COR-L47 (cell line): Measurements from ENCODE around the gene RGS12.

ENCODE experiments used
- DNase-seq: peaks from one replicate; lab custom pipeline; 2025; lab: John Stamatoyannopoulos, UW

RGS12 gene

DNA sequence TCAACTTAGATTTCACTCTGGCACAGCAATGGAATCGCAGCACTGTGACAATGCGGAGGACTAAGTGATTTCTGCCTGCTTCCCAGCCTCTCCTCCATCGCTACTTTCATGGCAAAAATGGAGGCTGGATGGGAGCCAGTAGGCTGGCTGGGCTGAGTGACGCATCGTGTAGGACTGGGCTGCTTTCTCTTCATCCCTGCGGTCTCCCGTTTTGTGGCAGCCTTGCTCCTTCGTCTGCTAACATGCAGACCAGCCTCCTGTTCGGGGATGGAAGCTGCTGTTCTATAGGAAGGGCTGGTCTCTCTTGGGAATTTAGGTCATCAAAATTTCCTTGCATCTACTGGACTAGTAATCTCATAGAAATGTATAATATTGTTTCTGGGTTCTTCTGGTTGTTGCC, 15.8 kb upstream of the RGS12 start:
- DNase-seq = no peak

DNA sequence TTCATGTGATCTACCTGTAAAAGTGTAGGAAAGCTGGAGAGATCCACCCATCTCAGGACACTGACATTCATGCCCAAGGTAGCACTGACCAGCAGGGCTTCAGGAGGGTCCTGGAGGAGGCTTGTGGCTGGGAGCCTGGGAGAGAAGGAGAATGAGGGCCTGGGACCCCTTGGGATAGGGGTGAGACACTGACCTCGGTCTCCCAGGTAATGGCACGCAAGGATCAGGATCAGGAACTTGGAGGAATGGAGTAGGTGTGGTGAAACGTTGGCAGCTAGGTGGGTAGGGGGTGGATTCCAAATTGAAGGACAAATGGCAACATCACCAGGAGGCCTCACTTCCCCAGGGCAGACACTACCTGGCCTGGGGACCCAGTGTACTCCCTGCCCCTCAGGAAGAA, 12.4 kb upstream of the RGS12 start:
- DNase-seq = no peak

DNA sequence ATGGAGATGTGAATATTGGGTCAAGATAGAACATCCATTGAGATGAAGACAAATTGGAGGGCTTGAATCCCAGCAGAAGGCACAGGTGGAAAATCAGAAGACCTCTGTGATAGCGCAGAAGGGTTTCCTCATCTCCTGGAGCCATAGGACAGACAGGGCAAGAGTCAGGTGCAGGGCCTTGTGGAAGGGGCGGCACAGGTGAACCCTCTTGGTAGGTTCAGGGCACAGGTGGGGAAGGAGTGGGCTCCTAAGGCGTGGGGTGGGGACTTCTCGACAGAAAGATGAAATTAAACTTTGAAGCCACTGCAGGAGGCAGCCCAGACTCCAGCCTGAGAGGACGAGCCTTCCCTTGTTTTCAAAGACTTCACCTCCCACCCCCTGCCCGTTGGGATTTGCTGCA, 9.3 kb upstream of the RGS12 start:
- no peak for DNase-seq

DNA sequence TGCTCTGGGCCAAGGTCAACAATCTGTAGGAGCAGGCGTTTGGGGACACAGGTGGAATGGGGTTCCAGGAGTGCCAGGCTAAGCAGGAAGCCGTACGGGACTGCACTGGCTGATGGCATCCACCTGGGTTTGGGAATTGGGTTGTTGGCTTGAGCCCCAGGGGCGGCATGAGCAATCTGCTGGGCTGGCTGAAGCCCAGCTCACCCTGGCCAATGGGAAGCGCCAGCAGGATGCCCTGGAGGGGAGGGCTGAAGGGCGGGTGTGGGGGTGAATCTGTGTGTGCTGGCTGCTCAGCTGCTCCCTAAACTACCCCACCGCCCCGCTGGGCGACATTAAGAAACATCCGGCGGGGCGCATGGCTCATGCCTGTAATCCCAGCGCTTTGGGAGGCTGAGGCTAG, 8.9 kb upstream of the RGS12 start:
- no peak for DNase-seq

DNA sequence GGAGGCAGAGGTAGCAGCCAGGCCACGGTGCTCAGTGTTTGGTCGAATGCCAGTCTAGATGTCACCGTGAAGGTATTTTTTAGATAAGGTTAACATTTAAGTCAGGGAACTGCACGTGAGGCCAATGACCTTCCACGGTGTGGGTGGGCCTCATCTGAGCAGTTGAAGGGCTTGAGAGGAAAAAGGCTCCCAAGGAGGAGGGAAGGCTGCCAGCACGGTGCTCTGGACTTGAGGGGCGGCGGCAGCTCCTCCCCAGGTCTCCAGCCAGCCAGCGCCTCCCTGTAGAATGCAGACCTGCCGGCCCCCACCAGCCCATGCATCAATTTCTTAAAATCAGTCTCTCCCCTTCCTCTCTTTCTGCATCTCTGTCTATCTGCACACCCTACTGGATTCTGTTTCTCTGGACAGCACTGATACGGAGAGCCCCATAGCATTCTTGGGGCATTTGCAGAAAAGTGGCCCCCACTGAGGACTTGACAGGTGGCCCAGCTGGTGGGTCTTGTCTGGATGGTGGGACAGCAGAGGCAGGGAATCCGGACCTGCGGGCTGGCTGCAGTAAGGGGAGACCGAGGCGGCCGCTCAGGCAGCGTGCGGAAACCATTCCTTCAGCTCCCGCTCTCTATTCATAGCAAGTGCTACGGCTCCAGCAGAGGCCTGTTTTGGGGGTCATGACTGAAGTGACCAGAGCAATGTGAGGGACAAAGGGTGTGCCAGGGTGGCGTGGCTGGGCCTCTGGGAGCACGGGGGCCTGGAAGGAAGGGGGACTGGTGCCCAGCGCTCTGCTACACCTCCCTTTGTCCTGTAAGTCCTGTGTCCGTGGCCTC, 7.9 kb upstream of the RGS12 start:
- no peak for DNase-seq

DNA sequence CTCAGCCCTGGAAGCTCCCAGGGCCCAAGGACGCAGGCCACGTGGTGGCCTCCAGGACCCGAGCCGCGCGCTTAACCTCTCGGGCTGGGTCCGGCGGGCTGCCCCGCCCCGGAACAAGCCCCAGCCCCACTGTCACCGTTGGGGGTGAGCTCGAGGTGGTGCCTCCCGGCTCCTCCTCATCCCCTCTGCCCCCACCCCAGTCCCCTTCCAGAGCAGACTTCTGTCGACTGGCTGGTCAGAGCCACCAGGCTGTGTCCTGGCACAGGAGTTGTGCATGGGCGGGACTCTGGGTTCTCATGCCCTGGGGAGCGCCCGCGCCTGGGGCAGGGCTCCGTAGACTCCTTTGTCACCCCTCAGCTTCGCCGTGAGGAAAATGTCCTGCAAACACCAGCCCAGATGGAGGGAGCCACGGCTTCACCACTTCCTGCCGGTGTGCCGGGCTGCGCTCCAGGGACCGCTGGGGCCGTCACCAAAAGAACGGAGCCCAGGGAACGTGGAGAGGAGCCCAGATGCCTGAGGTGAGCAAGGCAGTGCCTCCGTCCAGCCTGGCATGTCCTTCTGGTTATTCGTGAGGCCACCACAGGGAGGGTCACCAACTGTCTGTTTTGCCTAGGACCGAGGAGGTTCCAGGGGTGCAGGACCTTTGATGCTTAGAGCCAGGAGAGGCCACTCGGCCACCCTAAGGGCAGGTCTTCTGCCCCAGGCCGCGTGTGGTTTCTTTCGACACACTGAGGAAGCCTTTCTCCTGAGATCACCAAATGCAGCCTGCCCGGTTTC, 7.1 kb upstream of the RGS12 start:
- DNase-seq = no peak

DNA sequence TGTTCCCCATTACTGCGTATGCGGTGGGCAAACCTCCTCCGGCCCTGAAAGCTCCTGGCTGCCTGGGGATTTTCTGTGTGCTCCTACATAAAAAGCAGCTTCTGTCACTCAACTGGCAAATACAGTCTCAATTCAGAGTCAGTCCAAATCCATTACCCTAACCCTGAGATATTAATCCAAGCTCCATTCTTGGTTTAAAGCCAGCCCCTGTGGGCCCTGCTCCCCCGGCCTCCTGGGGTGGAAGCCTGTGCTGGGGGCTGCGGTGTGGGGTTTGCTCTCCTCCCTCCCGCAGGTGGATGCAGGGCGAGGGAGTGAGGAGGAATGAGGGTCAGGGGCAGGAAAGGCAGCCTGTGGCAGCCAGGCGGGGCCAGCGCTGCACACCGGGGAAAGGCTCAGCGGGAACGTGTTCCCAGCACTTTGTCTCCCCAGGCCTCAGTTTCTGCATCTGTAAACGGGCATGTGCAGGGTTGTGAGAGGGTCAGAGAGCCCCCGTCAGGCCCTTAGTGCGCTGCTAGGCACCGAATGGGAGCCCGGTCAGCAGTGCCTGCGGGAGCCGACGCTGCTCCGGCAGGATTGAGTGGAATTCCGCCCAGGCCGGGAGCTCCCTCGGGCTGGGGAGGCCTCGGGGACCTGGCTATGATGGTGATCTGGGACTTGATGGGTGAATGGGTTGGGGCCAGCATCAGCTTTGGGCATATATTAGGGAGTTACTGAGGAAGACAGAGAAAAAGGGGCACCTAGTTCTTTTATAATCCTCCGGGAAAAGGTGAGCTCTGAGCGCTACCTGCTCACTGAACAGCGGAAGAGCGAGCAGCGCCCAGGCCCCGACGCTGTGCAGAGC, 6.3 kb upstream of the RGS12 start:
- no peak for DNase-seq

DNA sequence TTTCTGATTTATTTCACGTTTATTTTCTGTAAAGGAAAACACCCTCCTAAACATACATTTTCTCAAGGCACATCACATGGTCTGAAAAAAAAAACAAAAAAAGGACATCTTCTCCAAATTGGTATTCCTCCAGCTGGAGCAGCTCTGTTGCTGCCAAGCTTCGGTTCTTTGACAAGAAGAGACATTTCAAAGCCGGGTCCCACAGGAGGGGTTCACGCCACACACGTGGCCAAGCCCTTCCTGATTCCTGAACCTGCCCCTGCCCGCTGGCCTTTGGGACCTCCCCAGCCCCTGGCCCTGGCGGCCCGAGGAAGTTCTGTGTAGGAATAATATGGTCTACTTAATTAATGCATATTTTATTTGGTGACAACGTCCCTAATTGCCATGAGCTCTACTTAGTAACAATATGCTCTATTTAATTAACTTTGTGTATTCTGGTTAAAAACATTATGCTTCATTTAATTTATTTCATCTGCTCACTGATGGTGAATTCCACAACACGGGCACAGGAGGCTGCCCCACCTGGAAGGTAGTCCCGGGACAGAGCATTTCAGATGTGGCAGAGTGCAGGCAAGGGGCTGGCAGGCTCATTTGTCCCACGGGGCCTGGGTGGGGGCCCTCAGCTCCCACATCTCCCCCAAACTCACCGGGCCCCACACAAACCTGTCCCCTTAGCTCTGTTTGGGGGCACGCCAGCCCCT, 5.4 kb upstream of the RGS12 start:
- DNase-seq = no peak

DNA sequence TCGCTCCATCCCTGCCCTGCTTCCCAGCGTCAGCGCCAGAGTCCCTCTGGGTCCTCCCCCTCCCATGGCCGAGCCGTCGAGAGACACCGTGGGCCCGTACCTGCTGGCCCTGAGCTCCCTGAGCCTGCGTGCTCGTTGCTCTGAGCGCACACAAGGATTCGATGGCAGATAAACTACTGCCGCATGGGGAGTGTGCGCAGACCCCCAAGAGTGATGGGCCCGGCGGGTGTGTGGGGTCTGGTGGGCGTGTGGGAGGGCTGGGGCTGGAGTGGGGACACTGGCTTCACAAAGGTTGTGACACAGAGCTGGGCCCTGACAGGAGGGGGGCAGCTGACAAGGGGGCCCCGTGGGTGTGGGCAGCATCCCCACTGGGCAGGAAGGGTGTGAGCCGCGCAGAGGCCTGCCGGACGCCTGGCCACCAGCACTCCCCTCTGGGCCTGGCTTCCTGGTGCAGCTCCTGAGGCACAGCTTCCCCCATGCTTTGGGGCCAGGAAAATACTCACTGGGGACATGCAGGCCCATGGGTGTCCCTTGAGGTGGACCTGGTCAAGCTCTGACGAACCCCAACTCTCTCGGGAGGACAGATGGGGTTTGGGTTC, 4.8 kb upstream of the RGS12 start:
- no peak for DNase-seq

DNA sequence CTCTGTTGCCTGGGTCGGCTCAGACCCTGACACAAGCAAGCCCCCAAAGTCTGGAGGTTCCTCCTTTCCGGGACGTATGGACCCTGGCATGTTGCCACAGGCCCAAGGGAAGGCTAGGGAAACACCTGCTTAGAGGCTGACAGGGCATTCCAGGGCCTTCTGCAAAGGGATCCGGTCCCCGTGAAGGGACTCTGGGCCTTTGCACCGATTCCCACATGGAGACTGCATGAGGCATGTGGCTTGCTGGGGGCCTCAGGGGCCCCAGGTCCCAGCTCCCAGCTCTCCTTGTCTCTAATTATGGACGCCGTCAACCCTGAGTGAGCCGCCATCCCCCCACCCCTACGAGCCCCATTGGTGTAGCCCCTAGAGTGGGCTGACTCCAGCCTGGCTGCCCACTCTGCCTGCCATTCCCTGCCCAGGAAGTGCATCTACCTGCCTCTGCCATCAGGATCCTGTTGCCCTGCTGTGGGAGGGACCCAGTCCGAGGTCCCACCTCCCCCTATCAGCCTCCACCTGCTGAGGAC, 4.2 kb upstream of the RGS12 start:
- no peak for DNase-seq

DNA sequence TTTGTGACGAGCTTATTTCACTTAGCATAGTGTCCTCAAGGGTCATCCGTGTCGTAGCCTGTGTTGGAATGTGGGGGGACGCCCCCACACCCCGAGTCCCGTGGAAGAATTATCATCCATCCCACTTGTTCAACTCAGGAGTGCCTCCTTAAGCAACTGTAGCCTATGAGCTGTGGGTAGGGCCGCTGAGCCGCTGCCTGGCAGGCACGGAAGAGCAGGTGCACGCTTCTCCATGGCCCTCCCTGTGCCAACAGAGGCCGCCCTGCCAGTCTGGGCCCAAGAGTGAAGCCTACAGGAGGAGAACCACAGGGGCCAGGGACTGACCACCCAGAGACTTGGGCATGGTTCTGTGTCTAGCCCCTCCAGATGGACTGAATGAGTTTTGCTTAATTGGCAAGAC, 2.3 kb upstream of the RGS12 start:
- no peak for DNase-seq

DNA sequence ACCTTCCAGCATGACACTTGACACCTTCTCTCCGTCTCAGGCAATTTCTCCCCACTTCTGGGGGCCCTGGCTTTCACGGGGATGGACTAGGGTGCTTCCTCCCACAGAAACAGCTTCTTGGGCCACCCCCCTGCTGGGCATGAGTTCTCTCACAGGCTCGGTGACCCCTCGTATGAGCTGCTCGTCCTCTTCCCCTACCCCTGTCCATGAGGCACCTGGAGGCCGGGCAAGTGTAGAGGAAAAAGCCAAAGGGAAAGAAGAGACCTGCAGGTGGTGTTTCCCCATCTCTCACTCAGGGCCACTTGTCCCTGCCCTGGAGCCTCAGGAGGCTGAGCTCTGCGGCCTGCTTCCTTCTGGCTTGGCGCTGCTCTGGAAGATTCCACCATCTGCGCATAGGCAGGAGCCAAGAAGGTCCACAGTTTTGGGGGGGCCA, 1.9 kb upstream of the RGS12 start:
- DNase-seq = no peak

DNA sequence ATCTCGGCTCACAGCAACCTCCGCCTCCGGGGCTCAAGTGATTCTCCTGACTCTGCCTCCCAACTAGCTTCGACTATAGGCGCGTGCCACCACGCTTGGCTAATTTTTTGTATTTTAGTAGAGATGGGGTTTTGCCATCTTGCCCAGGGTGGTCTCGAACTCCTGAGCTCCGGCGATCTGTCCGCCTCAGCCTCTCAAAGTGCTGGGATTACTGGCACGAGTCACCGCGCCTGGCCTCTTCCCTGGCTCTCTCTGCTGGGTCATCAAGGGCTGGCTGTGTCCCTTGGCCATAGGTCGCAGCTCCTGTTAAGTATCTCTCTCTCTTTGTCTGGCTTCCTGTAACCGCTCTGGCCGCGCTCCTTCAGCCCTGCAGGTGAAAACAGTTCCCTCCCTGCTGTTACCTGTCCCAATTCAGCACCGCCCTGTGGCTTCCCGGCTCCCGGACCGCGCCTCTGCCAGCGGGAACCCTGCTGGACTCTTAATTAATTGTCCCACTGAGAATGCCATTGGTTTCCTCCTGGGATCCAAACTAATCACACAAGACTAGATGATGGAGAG, 1.3 kb upstream of the RGS12 start:
- no peak for DNase-seq

DNA sequence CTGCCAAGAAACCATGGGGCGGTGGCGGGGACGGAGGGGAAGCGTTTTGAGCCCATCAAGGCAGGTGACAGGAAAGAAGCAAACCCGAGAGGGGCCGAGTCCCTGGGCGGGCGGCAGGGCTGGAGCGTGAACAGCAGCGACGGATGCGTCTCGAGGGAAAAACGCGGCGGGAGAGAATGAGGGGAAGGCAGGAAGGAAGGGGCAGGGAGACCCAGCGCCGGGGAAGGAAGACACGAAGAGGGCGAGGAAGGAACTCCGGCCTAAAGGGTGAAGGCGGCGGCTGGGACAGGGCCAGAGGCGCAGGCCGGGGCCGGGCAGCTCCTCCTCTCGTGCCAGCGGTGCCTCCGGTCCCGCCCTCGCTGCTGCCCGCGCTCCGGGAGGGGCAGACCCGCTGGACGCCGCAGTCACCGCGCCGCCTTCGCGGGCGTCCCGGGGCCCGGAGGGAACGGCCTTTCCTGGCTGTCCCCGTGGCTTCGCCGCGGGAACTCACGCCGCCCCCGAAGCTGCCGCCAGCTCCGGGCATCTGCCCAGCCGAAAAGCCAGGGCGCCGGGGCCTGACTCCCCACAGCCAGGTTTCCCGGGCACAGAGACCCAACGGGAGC, 751 bp upstream of the RGS12 start:
- DNase-seq = peak; percentile 80

DNA sequence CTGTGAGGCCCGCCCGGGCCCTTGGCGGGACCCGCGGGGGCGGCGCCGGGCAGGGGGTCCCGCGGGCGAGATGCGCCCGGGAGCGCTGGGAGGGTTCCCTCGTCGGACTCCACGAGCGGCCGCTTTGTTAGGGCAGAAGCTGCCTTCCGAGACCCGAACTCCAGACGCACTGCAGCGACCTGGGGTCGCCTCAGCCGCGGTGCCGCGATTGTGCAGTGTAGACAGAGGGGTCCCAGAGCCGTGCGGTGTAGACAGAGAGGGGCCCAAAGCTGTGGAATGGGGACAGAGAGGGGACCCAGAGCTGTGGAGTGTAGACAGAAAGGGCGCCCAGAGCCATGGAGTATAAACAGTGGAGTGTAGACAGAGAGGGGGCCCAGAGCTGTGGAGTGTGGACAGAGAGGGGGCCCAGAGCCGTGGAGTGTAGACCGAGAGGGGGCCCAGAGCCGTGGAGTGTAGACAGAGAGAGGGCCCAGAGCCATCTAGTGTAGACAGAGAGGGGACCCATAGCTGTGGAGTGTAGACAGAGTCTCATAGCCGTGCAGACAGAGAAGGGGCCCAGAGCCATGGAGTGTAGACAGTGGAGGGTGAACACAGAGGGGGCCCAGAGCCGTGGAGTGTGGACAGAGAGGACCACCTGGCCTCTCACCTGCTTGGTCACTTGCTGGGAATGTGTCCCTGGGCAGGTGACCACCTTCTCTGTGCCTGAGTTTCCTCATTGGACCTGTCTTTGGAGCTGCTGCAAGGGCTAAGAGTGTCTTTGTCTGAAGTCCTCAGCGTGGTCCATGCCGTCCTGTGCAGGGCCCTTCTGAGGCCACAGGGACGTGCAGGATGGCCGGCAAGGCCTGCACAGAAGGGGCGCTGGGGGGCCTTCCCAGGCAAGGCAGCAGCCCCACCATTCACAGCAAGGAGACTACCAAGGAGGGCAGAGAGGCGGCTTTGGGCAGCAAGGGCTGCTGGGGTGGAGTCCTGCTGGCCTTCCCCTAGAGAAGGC, 875 bp downstream of the RGS12 start:
- no peak for DNase-seq

DNA sequence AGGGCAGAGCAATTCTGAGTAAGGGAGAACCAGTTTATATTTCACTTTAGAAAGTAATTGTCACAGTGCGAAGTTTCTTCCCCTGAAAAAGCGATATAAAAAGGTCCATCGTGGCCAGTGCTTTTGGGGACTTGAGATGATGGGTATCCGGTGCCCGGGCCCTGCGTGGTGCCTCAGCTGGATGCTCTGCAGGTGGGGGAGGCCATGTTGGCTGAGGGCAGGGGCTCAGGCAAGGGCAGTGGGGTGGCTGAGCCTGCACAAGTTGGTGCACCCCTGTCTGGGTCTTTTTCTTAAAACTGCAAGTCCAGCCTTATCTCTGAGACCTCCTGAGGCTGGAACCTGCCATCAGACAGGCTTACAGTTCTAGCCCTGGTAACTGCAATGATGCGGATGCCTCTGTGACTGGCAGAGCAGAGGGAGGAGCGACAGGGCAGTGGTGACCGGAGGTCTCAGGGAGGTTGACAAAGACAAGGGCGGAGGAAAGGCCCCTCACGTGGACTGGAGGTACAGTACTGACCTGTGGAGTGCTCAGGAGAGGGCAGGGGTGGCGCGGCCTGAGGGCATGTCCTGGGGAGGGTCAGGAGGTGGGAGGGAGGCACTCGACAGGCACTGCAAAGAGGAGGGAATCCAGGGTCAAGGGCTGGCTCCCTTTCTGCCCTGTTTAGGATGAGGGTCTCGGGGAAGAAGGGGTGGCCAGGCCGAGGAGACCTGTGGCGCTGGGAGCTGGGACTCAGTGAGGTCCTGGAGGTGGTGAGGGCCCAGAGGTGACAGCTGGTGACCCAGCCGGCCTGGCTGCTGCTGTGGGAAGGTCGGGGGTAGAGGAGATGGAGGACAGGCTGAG, 1.8 kb downstream of the RGS12 start:
- no peak for DNase-seq

DNA sequence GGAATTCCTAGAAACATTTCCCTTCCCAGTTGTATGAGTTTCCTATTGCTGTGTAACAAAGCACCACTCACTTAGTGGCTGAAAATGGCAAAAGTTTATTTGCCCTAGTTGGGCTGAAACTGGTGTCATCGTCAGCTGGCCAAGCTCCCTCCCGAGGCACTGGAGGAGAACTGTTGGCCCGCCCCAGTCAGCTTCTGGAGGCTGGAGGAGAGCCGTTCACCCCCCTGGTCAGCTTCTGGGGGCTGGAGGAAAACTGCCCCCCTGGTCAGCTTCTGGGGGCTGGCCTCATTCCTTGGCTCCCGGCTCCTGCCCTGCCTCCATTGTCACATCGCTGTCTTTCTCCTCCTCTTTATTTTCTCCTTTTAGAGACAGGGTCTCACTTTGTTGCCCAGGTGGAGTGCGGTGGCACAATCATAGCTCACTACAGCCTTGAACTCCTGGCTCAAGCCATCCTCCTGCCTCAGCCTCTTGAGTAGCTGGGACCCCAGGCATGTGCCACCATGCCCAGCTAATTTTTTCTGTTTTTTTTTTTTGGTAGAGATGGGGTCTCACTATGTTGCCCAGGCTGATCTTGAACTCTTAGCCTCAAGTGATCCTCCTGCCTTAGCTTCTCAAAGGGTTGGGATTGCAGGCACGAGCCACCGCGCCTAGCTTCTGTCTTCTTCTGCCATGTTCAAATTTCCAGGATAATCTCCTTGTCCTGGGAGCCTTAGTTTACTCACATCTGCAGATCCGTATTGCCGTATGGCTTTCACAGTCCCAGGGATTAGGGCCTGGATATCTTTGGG, 3.2 kb downstream of the RGS12 start:
- no peak for DNase-seq

DNA sequence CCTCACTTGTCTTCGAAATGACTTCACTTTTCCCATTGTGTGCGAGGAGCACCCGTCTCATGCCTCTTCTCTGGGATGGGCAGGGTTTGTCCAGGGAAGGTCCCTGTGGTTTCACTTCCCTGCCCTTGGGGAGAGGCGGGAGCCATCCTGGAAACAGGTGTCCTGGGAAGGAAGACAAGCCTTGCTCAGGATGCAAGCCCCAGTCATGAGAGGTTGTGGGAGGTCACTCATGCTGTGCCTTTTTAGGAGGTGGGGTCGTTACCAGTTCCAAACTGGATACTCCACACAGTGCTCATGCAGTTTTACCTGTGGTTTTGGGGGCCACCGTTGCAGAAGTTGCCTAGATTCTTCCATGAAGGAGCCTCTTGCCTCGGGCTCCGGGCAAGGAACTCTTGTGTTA, 3.8 kb downstream of the RGS12 start:
- DNase-seq = no peak
